Measurements from ENCODE around the gene FOXN1.

FOXN1 gene

DNA sequence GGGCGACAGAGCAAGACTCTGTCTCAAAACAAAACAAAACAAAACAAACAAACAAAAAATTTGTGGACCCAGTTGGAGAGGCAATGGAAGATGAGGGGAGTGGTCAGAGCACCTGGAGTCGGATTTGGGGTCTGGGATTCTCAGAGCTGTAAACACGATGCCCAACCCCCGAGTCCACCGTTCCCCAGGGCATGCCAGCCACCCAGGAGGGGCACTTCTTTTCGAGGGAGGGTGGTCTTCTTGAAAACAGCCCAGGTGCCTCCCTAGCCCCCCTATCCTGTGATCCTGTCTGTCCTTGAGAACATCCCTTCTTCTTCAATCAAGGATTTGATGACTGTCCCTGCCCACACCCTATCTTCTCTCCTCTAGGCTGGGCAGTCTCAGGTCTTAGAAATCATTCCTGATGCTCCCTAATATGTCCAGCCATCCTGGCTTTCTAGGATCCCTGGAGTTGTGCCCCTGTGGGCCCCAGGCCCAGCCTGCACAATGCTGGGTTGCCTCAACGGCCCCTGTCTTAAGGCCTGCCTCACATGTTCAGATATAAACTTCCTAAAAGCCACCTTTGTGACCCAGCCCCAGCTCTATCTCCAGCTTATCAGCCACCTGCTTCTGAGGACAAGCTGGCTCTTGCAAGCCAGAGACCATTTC, 35.8 kb upstream of the FOXN1 start:
- Histone ChIP-seq H3K4me2 (ENCODE audit: low read length) (no peak overlapping the region), H3K9me3 (ENCODE audit: control insufficient read depth, low read length) (no peaks in the 10 kb centered on the region), H3K27ac (no peak overlapping the region), H3K9ac (no peak overlapping the region), H2AFZ (no peak overlapping the region), H3K79me2 (no peaks in the 10 kb centered on the region), H3K4me1 (no peaks in the 10 kb centered on the region), H3K27me3 (ENCODE audit: control insufficient read depth, insufficient read depth, low read length) (no peaks in the 10 kb centered on the region), H3K4me3 (ENCODE audit: low read depth, low read length) (no peak overlapping the region), H3K36me3 (ENCODE audit: control insufficient read depth, insufficient read depth, low read length) (no peaks in the 10 kb centered on the region)
- TF ChIP-seq, protein P1, sequence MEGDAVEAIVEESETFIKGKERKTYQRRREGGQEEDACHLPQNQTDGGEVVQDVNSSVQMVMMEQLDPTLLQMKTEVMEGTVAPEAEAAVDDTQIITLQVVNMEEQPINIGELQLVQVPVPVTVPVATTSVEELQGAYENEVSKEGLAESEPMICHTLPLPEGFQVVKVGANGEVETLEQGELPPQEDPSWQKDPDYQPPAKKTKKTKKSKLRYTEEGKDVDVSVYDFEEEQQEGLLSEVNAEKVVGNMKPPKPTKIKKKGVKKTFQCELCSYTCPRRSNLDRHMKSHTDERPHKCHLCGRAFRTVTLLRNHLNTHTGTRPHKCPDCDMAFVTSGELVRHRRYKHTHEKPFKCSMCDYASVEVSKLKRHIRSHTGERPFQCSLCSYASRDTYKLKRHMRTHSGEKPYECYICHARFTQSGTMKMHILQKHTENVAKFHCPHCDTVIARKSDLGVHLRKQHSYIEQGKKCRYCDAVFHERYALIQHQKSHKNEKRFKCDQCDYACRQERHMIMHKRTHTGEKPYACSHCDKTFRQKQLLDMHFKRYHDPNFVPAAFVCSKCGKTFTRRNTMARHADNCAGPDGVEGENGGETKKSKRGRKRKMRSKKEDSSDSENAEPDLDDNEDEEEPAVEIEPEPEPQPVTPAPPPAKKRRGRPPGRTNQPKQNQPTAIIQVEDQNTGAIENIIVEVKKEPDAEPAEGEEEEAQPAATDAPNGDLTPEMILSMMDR (IDR thresholded peaks at IDR 0.05) = no peak

DNA sequence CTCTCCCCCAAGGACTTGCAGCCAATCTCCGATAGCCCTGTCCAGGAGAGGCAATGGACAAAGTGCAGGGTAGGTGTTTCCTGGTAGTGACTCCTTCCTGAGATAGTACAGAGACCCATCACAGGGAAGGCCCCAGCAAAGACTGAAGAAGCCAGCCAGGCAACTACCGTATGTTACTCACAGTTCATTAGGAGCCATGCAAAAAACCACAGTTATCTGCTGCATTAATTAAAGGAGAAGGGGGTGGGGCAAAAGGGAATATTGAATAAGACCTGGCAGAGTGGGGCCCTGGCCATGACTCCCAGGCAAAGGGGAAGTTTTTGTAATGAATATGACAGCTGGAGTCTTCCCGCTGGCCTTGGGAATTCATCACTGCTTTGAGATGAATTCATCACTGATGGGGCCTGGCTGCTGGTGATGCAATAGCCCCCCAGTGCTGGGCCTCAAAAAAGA, 35.2 kb upstream of the FOXN1 start:
- Histone ChIP-seq H3K27me3 (ENCODE audit: control insufficient read depth, insufficient read depth, low read length) (no peaks in the 10 kb centered on the region), H3K36me3 (ENCODE audit: control insufficient read depth, insufficient read depth, low read length) (no peaks in the 10 kb centered on the region), H2AFZ (no peak overlapping the region), H3K79me2 (no peaks in the 10 kb centered on the region), H3K9ac (no peak overlapping the region), H3K9me3 (ENCODE audit: control insufficient read depth, low read length) (no peaks in the 10 kb centered on the region), H3K4me1 (no peaks in the 10 kb centered on the region), H3K27ac (no peak overlapping the region), H3K4me3 (ENCODE audit: low read depth, low read length) (no peak overlapping the region), H3K4me2 (ENCODE audit: low read length) (no peak overlapping the region)
- TF ChIP-seq, protein P1 (IDR thresholded peaks at IDR 0.05) = no peak

DNA sequence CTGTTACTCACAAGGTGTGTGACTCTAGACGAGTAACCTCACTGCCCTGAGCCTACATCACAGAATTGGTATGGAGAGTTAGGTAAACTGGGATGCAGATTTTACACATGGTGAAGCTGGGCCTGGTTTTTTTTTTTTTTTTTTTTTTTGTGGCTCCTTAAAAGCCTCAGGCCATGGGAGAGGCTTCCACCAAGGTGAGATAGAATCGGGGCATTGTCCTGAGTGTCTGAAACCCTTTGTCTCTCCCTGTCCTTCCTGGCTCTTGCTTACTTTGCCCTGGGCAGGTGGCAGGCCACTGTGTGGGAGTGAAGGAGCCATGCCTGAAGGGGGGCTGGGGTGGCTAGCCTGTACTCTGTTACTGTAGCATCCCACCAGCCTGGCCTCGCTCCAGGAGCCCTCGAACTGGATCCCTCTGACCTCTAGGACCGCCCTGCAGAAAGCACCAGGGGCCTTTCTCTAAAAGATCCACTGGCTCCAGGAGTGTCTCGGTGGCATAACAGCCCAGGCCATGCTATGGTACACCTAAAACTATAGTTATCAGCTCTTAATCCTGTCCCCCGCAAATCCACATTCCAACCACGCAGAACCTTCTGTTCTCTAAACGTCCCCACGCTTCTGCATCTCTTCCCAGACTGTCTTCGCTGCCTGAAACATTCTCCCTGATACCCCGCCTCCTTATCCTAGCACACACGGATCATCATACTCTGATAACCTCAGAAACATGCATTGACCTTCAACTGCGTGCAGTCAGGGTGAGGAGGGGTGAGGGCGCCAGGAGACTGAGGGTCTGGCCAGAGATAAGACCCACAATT, 34.4 kb upstream of the FOXN1 start:
- no peaks in the 10 kb centered on the region for H3K9me3 ChIP-seq (ENCODE audit: control insufficient read depth, low read length)
- no peak overlapping the region for H2AFZ ChIP-seq
- no peaks in the 10 kb centered on the region for H3K4me1 ChIP-seq
- no peak overlapping the region for H3K4me3 ChIP-seq (ENCODE audit: low read depth, low read length)
- TF ChIP-seq, protein P1 (IDR thresholded peaks at IDR 0.05) = no peak
- H3K27ac ChIP-seq = no peak overlapping the region
- H3K4me2 ChIP-seq (ENCODE audit: low read length) = no peak overlapping the region
- no peaks in the 10 kb centered on the region for H3K79me2 ChIP-seq
- H3K36me3 ChIP-seq (ENCODE audit: control insufficient read depth, insufficient read depth, low read length) = no peaks in the 10 kb centered on the region
- H3K9ac ChIP-seq = no peak overlapping the region
- no peaks in the 10 kb centered on the region for H3K27me3 ChIP-seq (ENCODE audit: control insufficient read depth, insufficient read depth, low read length)

DNA sequence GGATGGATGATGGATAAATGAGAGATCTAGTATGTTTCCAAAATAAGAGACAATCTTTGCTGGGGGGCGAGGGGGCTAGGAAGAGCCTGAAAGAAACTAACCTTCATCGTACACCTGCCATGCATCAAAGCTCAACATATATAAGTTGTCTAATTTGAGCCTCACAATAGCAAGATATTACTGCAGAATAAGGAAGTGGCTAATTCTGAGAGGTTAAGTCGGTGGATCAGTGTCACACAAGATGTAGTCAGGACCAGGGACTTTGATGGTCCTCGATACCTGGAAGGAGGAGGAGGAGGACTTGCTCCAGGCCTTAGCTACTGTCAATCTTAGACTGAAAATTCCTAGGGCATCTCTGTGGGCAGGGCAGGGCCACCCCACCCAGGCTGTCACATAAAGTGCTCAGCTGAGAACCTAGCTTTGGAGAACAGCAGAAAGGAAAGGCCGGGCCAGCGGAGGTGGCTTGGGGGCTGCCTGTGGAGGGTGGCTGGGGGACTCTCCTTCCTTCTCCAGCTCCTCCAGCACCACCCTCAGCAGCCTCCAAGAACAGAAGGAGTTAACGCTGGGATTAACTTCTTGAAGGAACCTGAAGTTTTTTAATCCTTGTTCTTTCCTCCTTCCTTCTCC, 33.2 kb upstream of the FOXN1 start:
- Histone ChIP-seq H3K36me3 (ENCODE audit: control insufficient read depth, insufficient read depth, low read length) (no peaks in the 10 kb centered on the region), H3K27me3 (ENCODE audit: control insufficient read depth, insufficient read depth, low read length) (no peaks in the 10 kb centered on the region), H3K27ac (no peak overlapping the region), H3K79me2 (no peaks in the 10 kb centered on the region), H3K4me1 (no peaks in the 10 kb centered on the region), H3K9ac (no peak overlapping the region), H3K4me2 (ENCODE audit: low read length) (no peak overlapping the region), H3K9me3 (ENCODE audit: control insufficient read depth, low read length) (no peaks in the 10 kb centered on the region), H2AFZ (no peak overlapping the region), H3K4me3 (ENCODE audit: low read depth, low read length) (no peak overlapping the region)
- TF ChIP-seq, protein P1 (IDR thresholded peaks at IDR 0.05) = no peak

All from parathyroid adenoma (tissue), 2 donors.